ENCODE results near the gene RNF115.
A peak's percentile ranks its signal among the peaks of the same experiment; 100 is the strongest.
"Not testable (repeated sequence)": the region's sequence is repeated elsewhere in the genome, so short reads cannot be mapped to it uniquely, and the experiment has no call there.

The RNF115 gene

GRCh38 chr1:145726193-145726592, 97.7 kb downstream of the RNF115 start:
- DNase-seq, result not testable (repeated sequence)

DNA sequence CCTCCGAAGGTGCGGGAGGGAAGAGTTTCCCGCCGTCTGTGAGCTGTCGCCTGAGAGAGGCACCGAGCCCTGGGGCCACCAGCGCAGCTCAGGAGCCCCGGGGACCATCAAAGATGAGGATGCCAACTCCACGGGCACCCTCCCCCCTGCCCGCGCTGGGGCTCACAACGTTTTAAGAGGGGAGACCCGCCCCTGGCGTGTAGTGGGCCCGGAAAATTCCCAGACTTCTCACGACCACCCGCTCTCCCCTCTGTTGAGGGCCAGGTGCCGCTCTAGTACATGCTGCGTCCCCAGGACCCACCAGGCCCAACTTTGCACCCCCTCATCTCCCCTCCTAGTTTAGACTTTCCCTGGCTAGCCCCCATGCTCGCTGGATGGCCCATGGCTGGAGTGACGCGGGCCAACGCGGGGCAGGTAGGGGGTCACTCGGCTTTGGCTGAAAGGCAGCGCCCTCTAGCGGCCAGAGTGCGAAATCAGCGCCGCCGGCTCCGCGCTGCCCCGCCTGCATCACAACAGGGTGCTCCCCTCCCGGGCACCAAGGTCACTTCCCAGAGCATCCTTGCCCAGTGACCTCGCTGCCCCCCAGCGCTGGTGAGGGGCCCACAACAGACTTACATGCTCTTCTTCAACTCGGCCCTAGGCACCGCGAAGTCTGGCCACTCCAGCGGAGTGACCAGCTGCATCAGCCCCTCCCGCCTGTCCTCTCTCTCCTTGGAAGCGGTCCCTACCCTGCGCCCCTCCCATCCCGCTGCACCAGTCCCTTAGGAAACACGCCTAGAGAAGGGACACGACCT, 102.8 kb downstream of the RNF115 start:
- peak; percentile 72 for DNase-seq

DNA sequence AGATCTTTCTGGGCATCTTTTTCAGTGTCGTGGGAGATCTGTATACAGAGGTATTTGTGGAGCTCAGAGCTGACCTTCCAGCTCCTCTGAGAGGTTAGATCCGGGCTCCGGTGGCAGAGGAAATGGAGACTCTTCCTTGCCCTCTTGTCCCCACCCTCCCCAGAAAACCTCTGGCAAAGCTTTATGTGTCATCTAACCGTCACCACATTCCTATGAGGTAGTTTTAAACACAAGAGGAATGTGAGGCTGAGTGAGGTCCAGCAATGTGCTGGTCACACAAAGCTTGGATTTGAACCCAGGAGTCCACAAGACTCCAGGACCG, 103.4 kb downstream of the RNF115 start:
- no peak for DNase-seq

DNA sequence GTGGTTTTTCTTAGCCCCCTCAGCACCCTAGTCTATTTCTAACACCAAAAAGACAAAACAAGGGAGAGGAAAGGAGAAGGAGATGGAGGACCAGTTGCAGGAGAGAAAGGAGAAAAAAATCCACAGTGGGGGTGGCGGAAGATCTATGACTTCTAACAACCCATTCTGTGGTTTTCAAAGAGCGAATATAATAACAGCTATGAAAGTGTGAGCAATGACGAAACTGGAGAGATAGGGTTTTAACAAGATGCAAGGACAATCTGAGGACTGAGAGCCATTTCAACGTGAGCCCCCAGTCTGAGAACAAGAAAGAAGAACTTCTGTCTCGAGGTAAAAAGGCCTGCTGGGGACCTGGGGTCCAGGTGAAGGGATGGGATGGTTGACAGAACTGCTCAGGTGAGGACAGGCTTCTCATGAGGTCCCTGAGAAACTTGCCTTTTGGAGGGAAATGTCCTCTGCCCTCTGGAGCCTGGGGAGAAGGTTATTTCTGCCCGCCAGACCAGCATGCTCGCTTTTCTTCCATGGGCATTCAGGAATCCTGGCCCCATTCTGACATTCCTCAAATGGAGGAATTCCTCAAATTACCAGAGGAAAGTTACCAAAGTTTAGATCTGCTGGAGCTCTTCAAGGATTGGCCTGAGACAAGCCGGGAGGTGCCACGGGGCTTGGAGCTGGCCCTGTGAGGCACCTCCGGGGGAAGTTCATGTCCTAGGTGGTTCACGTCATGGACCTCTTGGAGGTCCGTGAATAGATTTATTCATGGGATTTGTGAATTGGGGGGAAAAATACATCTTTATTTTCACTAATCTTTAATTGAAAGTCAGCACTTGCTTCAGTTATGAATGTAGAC, 104.4 kb downstream of the RNF115 start, which contains the start of gene CD160:
CD160 (plus strand) TSS at position 270 of the 850 bp plus-strand sequence. CDS start 8,829 bp downstream, outside the sequence.
- no peak for DNase-seq

DNA sequence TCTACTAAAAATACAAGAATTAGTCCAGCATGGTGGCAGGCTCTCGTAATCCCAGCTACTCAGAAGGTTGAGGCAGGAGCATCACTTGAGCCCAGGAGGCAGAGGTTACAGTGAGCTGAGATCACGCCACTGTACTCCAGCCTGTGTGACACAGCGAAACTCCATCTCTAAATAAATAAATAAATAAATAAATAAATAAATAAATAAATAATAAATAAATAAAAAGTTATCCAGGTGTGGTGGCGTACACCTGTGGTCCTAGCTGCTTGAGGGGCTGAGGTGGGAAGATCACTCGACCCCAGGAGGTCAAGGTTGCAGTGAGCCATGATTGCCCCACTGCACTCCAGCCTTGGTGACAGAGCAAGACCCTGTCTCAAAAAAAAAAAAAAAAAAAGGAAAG, 105.4 kb downstream of the RNF115 start:
- DNase-seq, result not testable (repeated sequence)

DNA sequence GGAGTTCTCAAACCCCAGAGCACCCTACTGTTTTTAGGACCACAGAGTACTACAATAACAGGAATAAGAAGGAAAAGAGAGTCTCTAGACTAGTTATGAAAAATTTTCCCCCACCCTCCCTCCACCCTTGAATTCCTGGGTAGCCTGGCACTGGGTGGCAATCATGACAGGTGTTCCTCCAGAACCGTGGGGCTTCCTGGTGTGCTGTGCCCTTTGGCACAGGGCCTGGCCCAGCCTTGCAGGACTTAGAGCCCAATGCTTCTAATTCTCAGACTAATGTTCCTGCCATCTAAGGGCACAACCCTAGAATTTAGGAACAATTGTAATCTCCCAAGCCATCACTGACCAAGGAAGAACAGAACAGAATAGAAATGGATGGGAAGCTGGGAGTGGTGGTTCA, 106.1 kb downstream of the RNF115 start:
- DNase-seq, result no peak

DNA sequence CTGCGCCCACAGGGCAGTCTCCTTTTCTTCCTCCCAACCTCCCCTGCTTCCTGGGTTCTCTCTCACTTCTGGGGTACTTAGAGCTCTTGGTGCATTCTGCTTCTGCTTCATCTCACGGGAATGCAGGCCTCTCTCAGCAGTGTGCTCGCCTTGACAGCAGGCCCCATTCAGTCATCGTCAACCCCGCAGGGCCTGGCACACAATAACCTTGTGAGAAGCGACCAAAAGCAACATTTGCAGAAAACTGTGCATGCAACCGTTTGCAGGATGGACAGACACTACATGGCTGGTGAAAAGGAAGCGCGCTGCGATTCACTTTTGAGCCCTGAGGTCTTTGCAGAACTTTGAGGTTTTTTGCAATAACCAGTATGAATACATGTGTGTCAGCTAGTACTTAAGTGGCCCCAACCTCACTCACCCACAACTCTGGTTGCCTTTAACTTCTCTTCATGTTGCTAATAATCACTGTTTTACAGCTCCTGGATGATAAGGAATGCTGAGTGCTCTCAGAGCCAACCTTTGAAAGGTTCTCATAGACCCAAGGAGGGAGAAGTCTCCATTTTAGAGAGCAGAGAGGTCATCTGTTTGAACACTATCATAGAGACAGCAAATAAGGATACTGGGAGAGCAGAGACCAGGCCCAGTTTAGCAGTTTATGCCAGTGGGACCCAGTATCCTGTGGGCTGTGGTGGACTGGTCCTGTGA, 107.1 kb downstream of the RNF115 start:
- no peak for DNase-seq

DNA sequence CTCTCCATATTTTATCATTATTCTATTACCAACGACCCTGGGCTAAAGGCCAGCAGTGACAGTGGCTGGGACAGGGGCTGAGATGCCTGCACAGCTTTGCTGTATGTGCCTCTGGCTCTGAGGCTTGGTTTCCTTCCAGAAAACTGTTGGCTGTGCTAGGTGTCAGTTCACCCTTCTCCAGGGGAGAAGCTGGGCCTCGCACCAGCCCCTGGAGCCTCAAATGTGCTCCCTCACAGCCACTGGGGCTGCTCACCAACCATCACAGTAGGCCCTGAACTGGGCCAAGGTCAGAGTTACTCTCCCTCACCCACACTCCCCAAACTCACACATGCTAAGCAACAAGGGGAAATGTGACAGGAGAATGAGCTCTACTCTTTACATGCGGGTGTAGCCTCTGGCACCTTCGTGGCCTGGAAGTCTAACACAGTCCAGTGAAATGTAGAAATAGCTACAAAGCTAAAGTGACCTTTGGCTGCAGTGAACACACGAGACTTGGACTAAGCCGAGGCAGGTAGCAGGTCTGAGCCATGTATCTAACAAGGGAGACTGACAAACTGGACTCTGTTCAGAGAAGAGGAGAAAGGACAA, 109.3 kb downstream of the RNF115 start:
- no peak for DNase-seq

DNA sequence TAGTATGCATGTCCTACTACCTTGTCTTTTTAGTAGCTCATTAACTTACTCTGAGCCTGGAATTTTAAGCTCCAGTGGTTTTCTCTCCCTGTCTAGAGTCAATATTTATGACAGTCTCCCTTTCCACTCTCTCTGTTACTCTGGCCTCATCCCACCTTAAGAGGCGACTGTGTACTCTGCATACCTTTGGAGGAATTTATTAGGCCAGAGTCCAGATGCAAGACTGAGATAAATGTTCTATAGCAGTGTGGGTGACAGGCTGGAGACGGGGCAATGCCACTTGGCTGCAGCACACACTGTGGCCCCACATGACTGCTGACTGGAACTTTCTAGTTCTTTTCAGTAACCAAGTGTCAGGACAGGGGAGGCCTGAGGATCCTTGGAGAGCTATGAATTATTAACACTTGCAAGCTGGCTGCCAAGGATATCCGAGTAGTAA, 112.7 kb downstream of the RNF115 start:
- DNase-seq, result no peak

GRCh38 chr1:145710291-145711027, 113.4 kb downstream of the RNF115 start:
- DNase-seq, result no peak

DNA sequence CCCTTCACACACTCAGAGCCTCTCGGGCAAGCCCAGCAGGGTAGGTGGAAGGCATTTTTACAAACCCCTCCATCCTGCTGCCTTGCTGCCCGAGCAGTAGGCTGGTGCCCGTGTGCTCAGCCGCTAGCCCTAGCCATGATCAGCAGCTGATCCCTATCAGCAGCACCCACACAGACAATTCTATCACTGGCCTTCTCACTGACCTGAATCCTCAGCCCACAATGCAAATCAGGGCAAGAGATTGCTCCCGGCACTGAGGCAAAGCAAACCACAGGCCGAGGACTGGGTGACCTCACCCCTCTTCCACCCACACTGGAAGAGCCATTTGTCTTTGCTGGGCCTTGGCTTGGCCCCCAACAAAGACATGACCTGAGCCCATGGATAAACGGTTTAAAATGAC, 115.8 kb downstream of the RNF115 start:
- DNase-seq, result no peak

DNA sequence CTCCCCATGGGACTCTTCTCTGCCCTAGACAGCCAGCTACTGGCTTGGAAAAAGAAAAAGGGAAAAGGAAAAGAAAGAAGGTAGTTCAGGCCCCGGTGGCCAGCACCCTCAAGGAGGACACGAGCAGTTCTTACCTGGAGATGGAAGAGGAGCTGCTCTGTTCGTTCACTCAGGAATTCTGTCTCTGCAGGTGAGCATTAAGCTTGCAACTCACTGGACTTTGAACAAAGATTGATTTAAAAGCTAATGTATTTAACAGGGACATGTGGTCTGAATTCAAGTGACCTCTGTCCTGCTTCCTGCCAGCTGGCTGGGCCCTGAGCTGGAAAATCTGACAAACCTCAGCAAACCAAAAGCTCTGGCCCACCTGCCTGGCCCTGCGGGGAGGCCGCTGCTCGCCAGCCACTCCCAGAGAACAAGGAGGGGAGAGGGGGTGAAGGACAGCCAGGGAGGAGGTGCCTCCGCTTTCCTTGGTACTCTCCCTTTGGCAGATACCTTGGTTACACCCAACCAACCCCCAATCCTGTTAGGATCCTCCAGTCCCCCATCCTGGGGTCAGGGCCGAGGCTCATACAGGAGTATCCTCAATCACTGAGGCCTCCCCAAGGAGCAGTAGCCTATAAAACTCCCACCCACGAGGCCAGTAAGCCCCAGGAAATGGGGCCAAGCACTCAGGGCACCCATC, 116.6 kb downstream of the RNF115 start, which contains the start of gene PDZK1:
PDZK1 (minus strand) TSS at position 186 of the 685 bp plus-strand sequence. CDS start 19,347 bp downstream, outside the sequence.
- DNase-seq, result no peak

- no peak for DNase-seq
These were observed 117.7 kb downstream of the RNF115 start for GRCh38 chr1:145706086-145706664.

GRCh38 chr1:145705622-145706021, 118.3 kb downstream of the RNF115 start:
- no peak for DNase-seq

GRCh38 chr1:145702826-145703225, 121.1 kb downstream of the RNF115 start:
- no peak for DNase-seq

DNA sequence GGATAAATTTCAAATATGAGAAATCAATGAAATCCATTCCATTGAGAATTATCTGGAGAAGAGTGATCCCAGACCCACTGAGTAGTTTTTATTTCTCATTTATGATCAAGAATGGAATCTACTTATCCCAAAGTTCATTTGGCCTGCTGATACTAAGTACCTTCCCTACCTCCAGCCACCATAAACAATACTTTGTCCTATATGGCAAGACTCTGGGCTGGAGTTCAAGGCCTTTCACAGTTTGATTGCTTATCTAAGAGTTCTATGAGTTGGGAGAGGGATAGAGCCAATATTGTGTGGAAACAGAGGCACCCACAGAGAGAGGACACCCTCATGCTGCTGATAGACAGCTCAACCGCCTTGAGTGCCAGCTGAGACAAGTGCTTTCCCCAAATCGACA, 121.8 kb downstream of the RNF115 start:
- DNase-seq, result no peak

DNA sequence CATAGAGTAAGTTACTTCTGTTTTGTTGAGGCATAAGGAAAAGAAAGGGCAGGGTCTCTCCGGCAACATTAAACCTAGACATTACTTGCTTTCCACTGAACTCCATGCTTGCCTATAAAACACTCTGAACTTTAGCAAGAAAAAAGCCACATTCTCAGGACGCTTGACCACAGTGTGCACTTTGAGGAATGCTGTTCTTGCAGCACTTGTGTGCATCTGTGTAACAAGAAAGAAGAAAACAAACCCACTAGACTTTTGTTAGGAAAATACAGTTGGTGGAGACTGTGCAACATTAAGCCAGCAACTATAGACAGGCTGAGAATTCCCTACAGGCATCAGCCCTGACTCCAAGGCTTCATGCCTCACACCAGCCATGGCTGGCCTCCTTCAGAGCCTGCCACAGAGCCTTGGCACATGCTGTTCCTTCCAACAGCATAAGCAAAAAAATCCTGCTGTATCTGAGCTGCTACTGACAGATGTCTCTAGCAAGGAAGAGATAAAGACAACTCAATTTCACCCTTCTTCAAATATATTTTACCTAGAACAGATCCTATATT, 122.5 kb downstream of the RNF115 start:
- DNase-seq, result no peak

DNA sequence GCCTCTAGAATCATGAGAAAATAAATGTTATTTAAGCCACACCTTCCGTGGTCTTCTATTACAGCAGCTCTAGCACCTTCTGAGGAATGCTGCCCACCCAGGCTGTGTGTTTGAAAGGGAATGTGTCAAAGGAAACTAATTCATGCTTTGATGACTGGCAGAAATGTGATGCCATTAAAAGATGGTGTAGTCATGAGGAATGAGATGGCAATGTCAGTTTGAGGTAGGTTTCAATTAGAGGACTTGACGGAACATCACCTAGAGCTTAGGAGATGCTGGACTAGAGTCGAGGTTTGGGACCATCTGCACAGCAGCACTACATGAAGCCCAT, 127.3 kb downstream of the RNF115 start:
- no peak for DNase-seq

GRCh38 chr1:145695821-145696629, 127.9 kb downstream of the RNF115 start:
- DNase-seq, result no peak
